ENCODE data around the gene LAMP1.

Gene LAMP1

GRCh38 chr13:113337976-113338375 is 40.9 kb downstream of the LAMP1 start:
- Histone ChIP-seq H3K27ac (ENCODE audit: low read depth, low read length) (no peak overlapping the region), H3F3A (ENCODE audit: control insufficient read depth, insufficient read depth) (no peaks in the 10 kb centered on the region), H3K9me2 (replicated peaks; ENCODE audit: control insufficient read depth, low read length) (no peaks in the 10 kb centered on the region), H3K4me3 (ENCODE audit: low read length) (no peak overlapping the region), H3K79me2 (ENCODE audit: control insufficient read depth, low read length) (no peaks in the 10 kb centered on the region), H3K27me3 (ENCODE audit: control insufficient read depth, low read length) (no peaks in the 10 kb centered on the region), H3K4me1 (ENCODE audit: control insufficient read depth, low read length) (no peaks in the 10 kb centered on the region), H3K4me2 (ENCODE audit: low read length) (no peak overlapping the region), H4K20me1 (ENCODE audit: control insufficient read depth, insufficient read depth, low read depth, low read length) (no peaks in the 10 kb centered on the region), H3K36me3 (ENCODE audit: control insufficient read depth, low read length) (no peaks in the 10 kb centered on the region), H3K9me3 (ENCODE audit: control insufficient read depth, insufficient read depth, low read length) (no peaks in the 10 kb centered on the region)
- TF ChIP-seq CTCF (IDR thresholded peaks at IDR 0.05; ENCODE audit: low read depth, low read length, poor library complexity, severe bottlenecking) (no peak), EZH2phosphoT487 (IDR thresholded peaks at IDR 0.05; ENCODE audit: borderline replicate concordance, low read length) (no peak)

- H3K27ac ChIP-seq (ENCODE audit: low read depth, low read length) = no peak overlapping the region
- no peak overlapping the region for H3K4me3 ChIP-seq (ENCODE audit: low read length)
- no peaks in the 10 kb centered on the region for H3F3A ChIP-seq (ENCODE audit: control insufficient read depth, insufficient read depth)
- H3K36me3 ChIP-seq (ENCODE audit: control insufficient read depth, low read length) = no peaks in the 10 kb centered on the region
- H3K27me3 ChIP-seq (ENCODE audit: control insufficient read depth, low read length) = no peaks in the 10 kb centered on the region
- no peaks in the 10 kb centered on the region for H3K4me1 ChIP-seq (ENCODE audit: control insufficient read depth, low read length)
- TF ChIP-seq CTCF (IDR thresholded peaks at IDR 0.05; ENCODE audit: low read depth, low read length, poor library complexity, severe bottlenecking) (no peak), EZH2phosphoT487 (IDR thresholded peaks at IDR 0.05; ENCODE audit: borderline replicate concordance, low read length) (no peak)
- no peak overlapping the region for H3K4me2 ChIP-seq (ENCODE audit: low read length)
- no peaks in the 10 kb centered on the region for H3K9me3 ChIP-seq (ENCODE audit: control insufficient read depth, insufficient read depth, low read length)
- no peaks in the 10 kb centered on the region for H3K9me2 ChIP-seq (replicated peaks; ENCODE audit: control insufficient read depth, low read length)
- H3K79me2 ChIP-seq (ENCODE audit: control insufficient read depth, low read length) = no peaks in the 10 kb centered on the region
- no peaks in the 10 kb centered on the region for H4K20me1 ChIP-seq (ENCODE audit: control insufficient read depth, insufficient read depth, low read depth, low read length)
Measured at GRCh38 chr13:113338451-113338850, 41.4 kb downstream of the LAMP1 start.

- no peaks in the 10 kb centered on the region for H3K79me2 ChIP-seq (ENCODE audit: control insufficient read depth, low read length)
- no peak for TF ChIP-seq EZH2phosphoT487 (IDR thresholded peaks at IDR 0.05; ENCODE audit: borderline replicate concordance, low read length)
- no peak for TF ChIP-seq CTCF (IDR thresholded peaks at IDR 0.05; ENCODE audit: low read depth, low read length, poor library complexity, severe bottlenecking)
Measured at GRCh38 chr13:113342820-113343691, 46.0 kb downstream of the LAMP1 start.

More at GRCh38 chr13:113342820-113343691, 46.0 kb downstream of the LAMP1 start:
- H3K4me2 ChIP-seq (ENCODE audit: low read length) = no peak overlapping the region
- peaks cover 3% of the 10 kb centered on the region; the same call in 1 of the 2 replicates for H3K9me3 ChIP-seq (ENCODE audit: control insufficient read depth, insufficient read depth, low read length)
- H3K27me3 ChIP-seq (ENCODE audit: control insufficient read depth, low read length) = no peaks in the 10 kb centered on the region
- H3K36me3 ChIP-seq (ENCODE audit: control insufficient read depth, low read length) = no peaks in the 10 kb centered on the region
- H3K9me2 ChIP-seq (replicated peaks; ENCODE audit: control insufficient read depth, low read length) = no peaks in the 10 kb centered on the region
- no peaks in the 10 kb centered on the region for H3K4me1 ChIP-seq (ENCODE audit: control insufficient read depth, low read length)
- no peaks in the 10 kb centered on the region for H3F3A ChIP-seq (ENCODE audit: control insufficient read depth, insufficient read depth)
- H4K20me1 ChIP-seq (ENCODE audit: control insufficient read depth, insufficient read depth, low read depth, low read length) = no peaks in the 10 kb centered on the region
- no peak overlapping the region for H3K27ac ChIP-seq (ENCODE audit: low read depth, low read length)
- H3K4me3 ChIP-seq (ENCODE audit: low read length) = no peak overlapping the region

All from DOHH2 (cell line).